GM21423 (cell line): Measurements from ENCODE around the gene APH1B.

Experiments used
- ATAC-seq: cut with Tn5 transposase; IDR thresholded peaks from one replicate; pipeline ENCODE4 v1.9.1; 2021; ENCODE audit warnings: mild to moderate bottlenecking, moderate library complexity; ENCODE audit not compliant: unreplicated experiment

APH1B gene

GRCh38 chr15:63329567-63330350 is 52.4 kb downstream of the APH1B start:
- no peak for ATAC-seq

- no peak for ATAC-seq
These were observed 53.5 kb downstream of the APH1B start for GRCh38 chr15:63330926-63331325.

- ATAC-seq: no peak
These were observed 54.1 kb downstream of the APH1B start for GRCh38 chr15:63331456-63331855.

- no peak for ATAC-seq
These were observed 55.1 kb downstream of the APH1B start for GRCh38 chr15:63332367-63333124.

- ATAC-seq: no peak
These were observed 57.4 kb downstream of the APH1B start for GRCh38 chr15:63334821-63335220.

- no peak for ATAC-seq
These were observed 58.3 kb downstream of the APH1B start for GRCh38 chr15:63335543-63336240.

GRCh38 chr15:63337046-63337445 is 59.6 kb downstream of the APH1B start:
- no peak for ATAC-seq

GRCh38 chr15:63338170-63338569 is 60.8 kb downstream of the APH1B start:
- ATAC-seq: no peak

- ATAC-seq: no peak
These were observed 61.8 kb downstream of the APH1B start for GRCh38 chr15:63339006-63339766.

GRCh38 chr15:63339836-63340235 is 62.4 kb downstream of the APH1B start:
- ATAC-seq: no peak

GRCh38 chr15:63340353-63340752 is 62.9 kb downstream of the APH1B start:
- no peak for ATAC-seq

GRCh38 chr15:63340878-63341277 is 63.5 kb downstream of the APH1B start:
- no peak for ATAC-seq

- ATAC-seq: no peak
These were observed 64.5 kb downstream of the APH1B start for GRCh38 chr15:63341898-63342297.

GRCh38 chr15:63342996-63343562 is 65.7 kb downstream of the APH1B start:
- peak; percentile 51 for ATAC-seq

GRCh38 chr15:63344731-63345390 is 67.5 kb downstream of the APH1B start:
- no peak for ATAC-seq

GRCh38 chr15:63345391-63345752 is 68.0 kb downstream of the APH1B start:
- ATAC-seq: no peak

GRCh38 chr15:63347074-63347857 is 69.9 kb downstream of the APH1B start:
- ATAC-seq: no peak

GRCh38 chr15:63348392-63348791 is 71.0 kb downstream of the APH1B start:
- no peak for ATAC-seq

- ATAC-seq: no peak
These were observed 71.8 kb downstream of the APH1B start for GRCh38 chr15:63349156-63349555.
